RWPE2 (cell line): ENCODE data around the gene TUBA1B.

Experiments used
- ATAC-seq: fragments of 200-7000 bp; cut with Tn5 transposase; 3 replicates; pipeline ENCODE4 v1.9.1; 2021; ENCODE audit warnings: low read depth
- DNase-seq: peaks from one replicate; pipeline ENCODE4 v3.0.0-alpha.2; 2020; ENCODE audit warnings: low spot score
- H3K27ac ChIP-seq: fragments of 450-650 bp; 2 replicates; pipeline ENCODE4 v1.5.1; 2017; ENCODE audit warnings: mild to moderate bottlenecking; ENCODE audit not compliant: poor library complexity, severe bottlenecking
- H3K27me3 ChIP-seq: fragments of 250-450 bp; sonication (Bioruptor Pico); 2 replicates; pipeline ENCODE4 v1.5.1; 2021; ENCODE audit warnings: mild to moderate bottlenecking, moderate library complexity; ENCODE audit not compliant: insufficient read depth, poor library complexity, severe bottlenecking
- H3K36me3 ChIP-seq: fragments of 250-450 bp; sonication (Bioruptor Pico); 2 replicates; pipeline ENCODE4 v1.5.1; 2020; ENCODE audit warnings: low read depth, mild to moderate bottlenecking, moderate library complexity
- H3K4me1 ChIP-seq: fragments of 250-450 bp; sonication (Bioruptor Pico); 2 replicates; pipeline ENCODE4 v1.5.1; 2021; ENCODE audit warnings: mild to moderate bottlenecking, moderate library complexity; ENCODE audit not compliant: insufficient read depth, poor library complexity, severe bottlenecking
- H3K4me3 ChIP-seq: fragments of 250-450 bp; sonication (Bioruptor Pico); 2 replicates; pipeline ENCODE4 v1.5.1; 2021; ENCODE audit warnings: mild to moderate bottlenecking, moderate library complexity; ENCODE audit not compliant: severe bottlenecking
- H3K9me3 ChIP-seq: fragments of 250-450 bp; sonication (Bioruptor Pico); 2 replicates; pipeline ENCODE4 v1.5.1; 2021; ENCODE audit warnings: mild to moderate bottlenecking, moderate library complexity; ENCODE audit not compliant: severe bottlenecking
- TF ChIP-seq, protein P1 (sequence below): fragments of 450-650 bp; IDR thresholded peaks from one replicate; pipeline ENCODE4 v1.5.1; 2017; ENCODE audit warnings: mild to moderate bottlenecking, moderate library complexity; ENCODE audit not compliant: poor library complexity, severe bottlenecking

TUBA1B gene

GRCh38 chr12:49133590-49133989 lies 2.4 kb upstream of the TUBA1B start:
- no peaks in the 10 kb centered on the region for H3K9me3 ChIP-seq
- peaks cover 25% of the 10 kb centered on the region for H3K36me3 ChIP-seq
- H3K4me3 ChIP-seq = no peak overlapping the region
- H3K27me3 ChIP-seq = no peaks in the 10 kb centered on the region
- TF ChIP-seq, protein P1, sequence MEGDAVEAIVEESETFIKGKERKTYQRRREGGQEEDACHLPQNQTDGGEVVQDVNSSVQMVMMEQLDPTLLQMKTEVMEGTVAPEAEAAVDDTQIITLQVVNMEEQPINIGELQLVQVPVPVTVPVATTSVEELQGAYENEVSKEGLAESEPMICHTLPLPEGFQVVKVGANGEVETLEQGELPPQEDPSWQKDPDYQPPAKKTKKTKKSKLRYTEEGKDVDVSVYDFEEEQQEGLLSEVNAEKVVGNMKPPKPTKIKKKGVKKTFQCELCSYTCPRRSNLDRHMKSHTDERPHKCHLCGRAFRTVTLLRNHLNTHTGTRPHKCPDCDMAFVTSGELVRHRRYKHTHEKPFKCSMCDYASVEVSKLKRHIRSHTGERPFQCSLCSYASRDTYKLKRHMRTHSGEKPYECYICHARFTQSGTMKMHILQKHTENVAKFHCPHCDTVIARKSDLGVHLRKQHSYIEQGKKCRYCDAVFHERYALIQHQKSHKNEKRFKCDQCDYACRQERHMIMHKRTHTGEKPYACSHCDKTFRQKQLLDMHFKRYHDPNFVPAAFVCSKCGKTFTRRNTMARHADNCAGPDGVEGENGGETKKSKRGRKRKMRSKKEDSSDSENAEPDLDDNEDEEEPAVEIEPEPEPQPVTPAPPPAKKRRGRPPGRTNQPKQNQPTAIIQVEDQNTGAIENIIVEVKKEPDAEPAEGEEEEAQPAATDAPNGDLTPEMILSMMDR = no peak
- H3K4me1 ChIP-seq = peaks cover under 1% of the 10 kb centered on the region
- ATAC-seq (no peak), DNase-seq (no peak)
- H3K27ac ChIP-seq = no peak overlapping the region

GRCh38 chr12:49133014-49133413 lies 1.8 kb upstream of the TUBA1B start:
- DNase-seq = no peak
- Histone ChIP-seq H3K36me3 (peaks cover 29% of the 10 kb centered on the region), H3K27ac (no peak overlapping the region), H3K27me3 (no peaks in the 10 kb centered on the region), H3K4me3 (no peak overlapping the region), H3K9me3 (no peaks in the 10 kb centered on the region), H3K4me1 (no peaks in the 10 kb centered on the region)
- TF ChIP-seq, protein P1 = no peak
- ATAC-seq = no peak

DNA sequence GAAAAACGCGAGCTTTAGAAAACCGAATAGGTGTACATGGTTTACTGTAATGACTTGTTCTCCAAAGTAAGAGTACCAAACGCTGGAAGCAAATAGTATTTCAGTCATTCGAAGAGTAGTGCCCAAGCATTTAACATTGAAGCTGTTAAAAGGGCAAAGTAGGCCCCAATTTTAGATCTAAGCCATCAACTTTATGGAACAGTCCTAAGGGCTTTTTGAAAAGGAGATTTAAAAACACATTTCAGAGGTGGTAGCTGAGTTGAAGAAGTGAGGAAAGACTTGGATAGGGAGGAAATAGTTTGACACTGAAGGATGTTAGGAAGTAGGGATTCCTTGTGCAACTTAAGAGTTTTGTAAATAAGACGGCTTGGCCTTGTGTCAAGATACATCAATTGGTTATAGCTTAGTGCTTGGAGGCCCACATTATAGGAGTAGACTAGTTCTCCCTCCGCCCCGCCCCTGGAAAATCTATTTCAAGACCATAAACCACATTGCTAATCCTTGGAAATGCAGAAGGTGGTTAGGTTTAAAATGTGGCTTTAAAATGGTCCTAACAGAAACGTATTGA lies 783 bp upstream of the TUBA1B start:
- Histone ChIP-seq H3K27ac (peak overlapping the region; percentile 96), H3K27me3 (no peaks in the 10 kb centered on the region), H3K4me1 (no peaks in the 10 kb centered on the region), H3K9me3 (no peaks in the 10 kb centered on the region), H3K36me3 (peaks cover 39% of the 10 kb centered on the region), H3K4me3 (peak overlapping the region; percentile 91)
- no peak for DNase-seq
- 0 out of 3 replicates have a peak, but pooled peaks have one; percentile 1 for ATAC-seq
- TF ChIP-seq, protein P1 = no peak

DNA sequence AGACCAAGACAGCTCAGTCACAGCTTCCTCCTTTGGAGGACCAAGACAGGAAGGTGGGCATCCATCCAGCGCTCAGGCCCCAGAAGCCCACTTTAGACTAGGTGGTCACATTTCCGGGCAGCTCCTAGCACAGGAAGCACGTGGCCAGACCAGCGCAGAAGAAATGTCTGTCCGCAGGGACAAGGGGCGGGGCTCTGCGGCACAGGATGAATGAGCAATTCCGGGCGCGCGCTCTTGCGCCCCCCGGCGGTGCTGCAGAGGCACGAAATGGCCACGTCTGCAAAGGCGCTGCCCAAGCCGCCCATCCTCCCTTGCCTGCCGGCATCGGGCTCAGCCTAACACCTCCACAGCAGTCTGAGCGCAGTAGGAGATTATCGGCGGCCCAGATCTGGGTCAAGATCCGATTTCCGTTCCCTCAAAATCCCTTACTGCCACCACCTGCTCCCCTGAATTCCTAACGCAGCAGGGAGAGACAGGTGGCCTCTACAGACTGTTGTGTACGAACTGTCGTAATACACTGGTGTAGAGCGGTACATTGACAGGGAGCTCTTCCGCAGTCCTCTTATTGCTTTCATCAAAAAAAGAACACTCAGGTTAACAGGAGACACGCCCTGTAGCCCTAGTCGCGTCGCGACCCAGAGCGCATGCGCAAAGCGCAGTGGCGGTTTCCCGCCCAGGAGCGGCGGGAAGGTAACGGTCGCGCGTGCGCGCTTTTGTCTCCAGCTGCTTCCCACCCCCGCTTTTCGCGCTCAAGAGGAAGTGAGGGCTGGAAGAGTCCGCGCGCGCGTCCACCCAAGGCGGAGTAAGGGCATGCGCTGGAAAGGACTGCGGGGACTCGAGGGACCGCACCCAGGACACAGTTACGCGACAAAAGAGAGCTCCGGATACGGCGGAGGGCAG lies 794 bp downstream of the TUBA1B start:
- no peaks in the 10 kb centered on the region for H3K4me1 ChIP-seq
- H3K27me3 ChIP-seq = no peaks in the 10 kb centered on the region
- peak; percentile 49 for ATAC-seq
- peak overlapping the region; percentile 91 for H3K4me3 ChIP-seq
- DNase-seq = peak; percentile 91
- TF ChIP-seq, protein P1 = peak; percentile 97
- H3K36me3 ChIP-seq = peaks cover 42% of the 10 kb centered on the region
- peak overlapping the region; percentile 96 for H3K27ac ChIP-seq
- no peaks in the 10 kb centered on the region for H3K9me3 ChIP-seq
